BJ (cell line): ENCODE measurements around the gene PVR. TPM values are rescaled to one million over a fixed set of nuclear protein-coding genes. Genes with fewer than 3 reads are reported as not detected.

Experiments
- CTCF ChIA-PET: fragments of 350-600 bp; formaldehyde crosslinking; extraction: SDS; loops from one replicate; lab custom pipeline; 2021; ENCODE audit warnings: antibody characterized with exemption, inconsistent platforms; lab: Yijun Ruan, JAX
- POLR2A ChIA-PET: fragments of 300-600 bp; sonication (Branson Sonifier 250); formaldehyde crosslinking; extraction: SDS; loops from one replicate; lab custom pipeline; 2021; ENCODE audit warnings: antibody characterized with exemption; lab: Charles Lee
- DNase-seq: peaks from one replicate; pipeline ENCODE4 v3.0.0-alpha.2; 2011; ENCODE audit warnings: low read depth
- H3K27me3 ChIP-seq: 2 replicates; pipeline ENCODE4 v1.6.0; 2011; ENCODE audit warnings: low read length; ENCODE audit not compliant: control insufficient read depth, insufficient read depth
- H3K36me3 ChIP-seq: 2 replicates; pipeline ENCODE4 v1.5.1; 2011; ENCODE audit warnings: low read length; ENCODE audit not compliant: control insufficient read depth, insufficient read depth
- H3K4me3 ChIP-seq: 2 replicates; pipeline ENCODE4 v1.5.1; 2011; ENCODE audit warnings: low read depth, mild to moderate bottlenecking, control low read depth, low read length
- polyA plus RNA-seq: library from polyadenylated mRNA; depleted of rRNA; stranded (reverse); fragments of >200 nt; gene quantifications from 2 replicates; pipeline ENCODE4 v1.2.3, GENCODE V29; 2011; rRNA removed
- TF ChIP-seq, protein P1 (sequence below): IDR thresholded peaks from 2 replicates; pipeline ENCODE4 v1.5.1; 2011; ENCODE audit warnings: low read depth, mild to moderate bottlenecking, control low read depth, inconsistent platforms, low read length, moderate library complexity; ENCODE audit not compliant: insufficient read depth

PVR gene
- polyA plus RNA-seq, 1 experiment: 129 TPM

DNA sequence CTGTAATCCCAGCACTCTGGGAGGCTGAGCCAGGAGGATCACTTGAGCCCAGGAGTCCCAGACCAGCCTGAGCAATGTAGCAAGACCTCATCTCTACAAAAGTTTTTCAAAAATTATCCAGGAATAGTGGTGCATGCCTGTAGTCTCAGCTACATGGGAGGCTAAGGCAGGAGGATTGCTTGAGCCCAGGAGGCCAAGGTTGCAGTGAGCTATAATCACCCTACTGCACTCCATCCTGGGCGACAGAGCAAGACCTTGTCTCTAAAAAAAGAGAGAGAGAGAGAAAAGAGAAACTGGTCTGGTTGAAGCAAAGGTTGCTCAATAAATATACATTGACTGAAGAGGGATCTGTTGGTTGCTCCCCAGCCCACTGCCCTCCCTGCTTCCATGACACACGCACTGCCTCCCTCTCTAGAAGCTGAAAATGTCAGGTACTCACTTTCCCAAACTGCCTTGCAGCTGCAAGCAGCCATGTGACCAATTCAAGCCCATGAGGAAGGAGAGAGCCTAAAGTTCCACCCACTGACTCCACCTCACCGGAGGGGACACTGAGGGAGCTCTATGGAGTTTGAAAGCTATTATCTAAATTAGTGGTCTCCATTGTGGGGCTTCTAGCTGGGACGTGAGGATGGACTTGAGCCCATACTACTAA lies 69.3 kb downstream of the PVR start:
- POLR2A ChIA-PET: no interaction called here

More for the DNA sequence above, 69.3 kb downstream of the PVR start:
- H3K4me3 ChIP-seq: no peak overlapping the region
- CTCF ChIA-PET: interaction anchor here (0.8 to 1.6 kb wide), 4 partner anchors 11 to 59 kb away, joined by 4 to 13 read pairs (median 4); no protein-coding TSS in a partner anchor
- DNase-seq: no peak
- TF ChIP-seq, protein P1, sequence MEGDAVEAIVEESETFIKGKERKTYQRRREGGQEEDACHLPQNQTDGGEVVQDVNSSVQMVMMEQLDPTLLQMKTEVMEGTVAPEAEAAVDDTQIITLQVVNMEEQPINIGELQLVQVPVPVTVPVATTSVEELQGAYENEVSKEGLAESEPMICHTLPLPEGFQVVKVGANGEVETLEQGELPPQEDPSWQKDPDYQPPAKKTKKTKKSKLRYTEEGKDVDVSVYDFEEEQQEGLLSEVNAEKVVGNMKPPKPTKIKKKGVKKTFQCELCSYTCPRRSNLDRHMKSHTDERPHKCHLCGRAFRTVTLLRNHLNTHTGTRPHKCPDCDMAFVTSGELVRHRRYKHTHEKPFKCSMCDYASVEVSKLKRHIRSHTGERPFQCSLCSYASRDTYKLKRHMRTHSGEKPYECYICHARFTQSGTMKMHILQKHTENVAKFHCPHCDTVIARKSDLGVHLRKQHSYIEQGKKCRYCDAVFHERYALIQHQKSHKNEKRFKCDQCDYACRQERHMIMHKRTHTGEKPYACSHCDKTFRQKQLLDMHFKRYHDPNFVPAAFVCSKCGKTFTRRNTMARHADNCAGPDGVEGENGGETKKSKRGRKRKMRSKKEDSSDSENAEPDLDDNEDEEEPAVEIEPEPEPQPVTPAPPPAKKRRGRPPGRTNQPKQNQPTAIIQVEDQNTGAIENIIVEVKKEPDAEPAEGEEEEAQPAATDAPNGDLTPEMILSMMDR: no peak
- H3K27me3 ChIP-seq: no peaks in the 10 kb centered on the region
- H3K36me3 ChIP-seq: no peaks in the 10 kb centered on the region

Other genes with a start within 250 kb of the PVR start
- gene ZNF285, start 242.3 kb upstream of the PVR start, polyA plus RNA-seq: 1.3 and 2.4 TPM in 2 replicates
- 4.5 and 8.4 TPM in 2 replicates for gene ZNF229, start 195.4 kb upstream of the PVR start, polyA plus RNA-seq
- gene ZNF180, start 143.4 kb upstream of the PVR start, polyA plus RNA-seq: 0.80 and 1.2 TPM in 2 replicates
- not detected in 2 replicates for gene CEACAM20, start 114.2 kb upstream of the PVR start, polyA plus RNA-seq
- 0.21 and 0.51 TPM in 2 replicates for gene IGSF23, start 30.3 kb upstream of the PVR start, polyA plus RNA-seq
- gene CEACAM19, start 27.6 kb downstream of the PVR start, polyA plus RNA-seq: 6.1 and 8.9 TPM in 2 replicates
- gene CEACAM16, start 55.2 kb downstream of the PVR start, polyA plus RNA-seq: not detected in 2 replicates
- gene BCL3, start 104.8 kb downstream of the PVR start, polyA plus RNA-seq: 5.0 and 9.1 TPM in 2 replicates
- gene CBLC, start 134.0 kb downstream of the PVR start, polyA plus RNA-seq: not detected in 2 replicates
- gene BCAM, start 165.2 kb downstream of the PVR start, polyA plus RNA-seq: 4.7 and 8.9 TPM in 2 replicates
- gene NECTIN2, start 202.4 kb downstream of the PVR start, polyA plus RNA-seq: 80.6 and 107 TPM in 2 replicates
- 27.7 and 46.8 TPM in 2 replicates for gene TOMM40, start 247.3 kb downstream of the PVR start, polyA plus RNA-seq